ENCODE measurements around the gene NCOA7. TPM values are rescaled to one million over a fixed set of nuclear protein-coding genes. Genes with fewer than 3 reads are reported as not detected.

NCOA7 gene
- total RNA-seq, 2 donors from 2014 or later = 26.5 to 30.0 TPM

GRCh38 chr6:125979101-125979500, 188.3 kb downstream of the NCOA7 start:
- 79 to 90% methylated on average over 3 of the region's 3 CpGs for WGBS, 2 donors
- TF ChIP-seq POLR2A (IDR thresholded peaks at IDR 0.05) (no peak), CTCF (IDR thresholded peaks at IDR 0.05) (no peak)
- Histone ChIP-seq H3K27ac (no peak overlapping the region), H3K4me1 (no peaks in the 10 kb centered on the region), H3K36me3 (replicated peaks in 1 of 2; ENCODE audit: insufficient read depth in 1 of 2, low read depth in 2 of 2) (peaks cover 0 to 2% of the 10 kb centered on the region in 2 donors), H3K27me3 (no peaks in the 10 kb centered on the region), H3K4me3 (no peak overlapping the region), H3K9me3 (no peaks in the 10 kb centered on the region)
- intact Hi-C loops (cut with DNase I) = loop anchor here (10.0 kb wide), 1 partner anchor 94 kb away; no protein-coding TSS in a partner anchor
- DNase-seq (no peak), ATAC-seq (no peak)

Small RNA genes within 50 kb of the gene (small RNA-seq; reads per million reads assigned to genes)
- gene RNA5SP216 = not detected

Other genes with a start within 250 kb of the NCOA7 start
- 1 to 10 TPM; 2.6 to 7.3 TPM for gene HEY2, start 41.3 kb upstream of the NCOA7 start, total RNA-seq
- gene HINT3, start 165.8 kb downstream of the NCOA7 start, total RNA-seq = 10 to 100 TPM in 1 of 2 donors, 1 to 10 TPM in 1; 8.8 to 14.5 TPM
- gene TRMT11, start 195.6 kb downstream of the NCOA7 start, total RNA-seq = 10 to 100 TPM; 26.5 to 26.7 TPM